IMR-90 (cell line): ENCODE results near the gene GNAT3. TPM values are rescaled to one million over a fixed set of nuclear protein-coding genes. Genes with fewer than 3 reads are reported as not detected.

Source experiments
- ATAC-seq: fragments of 200-7000 bp; cut with Tn5 transposase; 2 replicates; pipeline ENCODE4 v1.9.1; 2020; ENCODE audit warnings: low read depth, mild to moderate bottlenecking, moderate library complexity
- BruUV-seq: library from RNA; stranded (reverse); fragments of 400-500 nt; replicated peaks from 2 replicates; lab custom pipeline; 2021; lab: Mats Ljungman, UMichigan
- CTCF ChIA-PET: fragments of 300-600 bp; formaldehyde crosslinking; extraction: SDS; loops from one replicate; lab custom pipeline; 2021; ENCODE audit warnings: antibody characterized with exemption; lab: Yijun Ruan, JAX
- POLR2A ChIA-PET: fragments of 300-600 bp; sonication (Branson Sonifier 250); formaldehyde crosslinking; loops from one replicate; lab custom pipeline; 2022; ENCODE audit warnings: antibody characterized with exemption; ENCODE audit not compliant: unreplicated experiment; lab: Charles Lee
- DNase-seq: peaks from one replicate; pipeline ENCODE4 v3.0.0; 2013
- H2AFZ ChIP-seq: replicated peaks from 2 replicates; pipeline ENCODE3; 2013; ENCODE audit warnings: low read length, mild to moderate bottlenecking; ENCODE audit not compliant: poor library complexity
- H2AK5ac ChIP-seq: 2 replicates; pipeline ENCODE4 v1.6.1; 2013; ENCODE audit warnings: low read depth, low read length, inconsistent platforms
- H2AK9ac ChIP-seq: replicated peaks from 2 replicates; pipeline ENCODE3; 2013; ENCODE audit warnings: mild to moderate bottlenecking, low read depth, low read length, moderate library complexity; ENCODE audit not compliant: poor library complexity
- H2BK120ac ChIP-seq: 2 replicates; pipeline ENCODE4 v1.6.1; 2013; ENCODE audit warnings: low read depth, low read length, inconsistent platforms
- H2BK15ac ChIP-seq: 3 replicates; pipeline ENCODE4 v1.6.1; 2013; ENCODE audit warnings: low read depth, low read length, inconsistent platforms
- H2BK20ac ChIP-seq: 2 replicates; pipeline ENCODE4 v1.6.1; 2013; ENCODE audit warnings: low read depth, mild to moderate bottlenecking, inconsistent platforms, low read length, moderate library complexity
- H2BK5ac ChIP-seq: 2 replicates; pipeline ENCODE4 v1.6.1; 2013; ENCODE audit warnings: mild to moderate bottlenecking, low read depth, low read length, inconsistent platforms; ENCODE audit not compliant: poor library complexity, severe bottlenecking
- H3K14ac ChIP-seq: replicated peaks from 2 replicates; pipeline ENCODE4 v1.6.1; 2013; ENCODE audit warnings: low read depth, low read length, inconsistent platforms
- H3K18ac ChIP-seq: 2 replicates; pipeline ENCODE4 v1.6.1; 2013; ENCODE audit warnings: low read depth, low read length, control low read depth
- H3K23ac ChIP-seq: 2 replicates; pipeline ENCODE4 v1.6.1; 2013; ENCODE audit warnings: low read depth, low read length, inconsistent platforms
- H3K27ac ChIP-seq: 2 replicates; pipeline ENCODE4 v1.5.1; 2013; ENCODE audit warnings: mild to moderate bottlenecking, control low read depth, low read length; ENCODE audit not compliant: insufficient read depth
- H3K27me3 ChIP-seq: 2 replicates; pipeline ENCODE4 v1.6.1; 2013; ENCODE audit warnings: low read length; ENCODE audit not compliant: control insufficient read depth, insufficient read depth
- H3K36me3 ChIP-seq: 2 replicates; pipeline ENCODE4 v1.6.1; 2013; ENCODE audit warnings: low read length, mixed read lengths; ENCODE audit not compliant: control insufficient read depth, insufficient read depth
- H3K4ac ChIP-seq: 2 replicates; pipeline ENCODE4 v1.6.1; 2013; ENCODE audit warnings: low read depth, low read length, inconsistent platforms
- H3K4me1 ChIP-seq: 2 replicates; pipeline ENCODE4 v1.6.1; 2013; ENCODE audit warnings: low read length, mixed read lengths; ENCODE audit not compliant: control insufficient read depth, insufficient read depth
- H3K4me2 ChIP-seq: 2 replicates; pipeline ENCODE4 v1.6.1; 2013; ENCODE audit warnings: low read depth, mild to moderate bottlenecking, control low read depth, low read length, moderate library complexity
- H3K4me3 ChIP-seq: 2 replicates; pipeline ENCODE4 v1.5.1; 2013; ENCODE audit warnings: low read depth, mild to moderate bottlenecking, control low read depth, low read length, moderate library complexity; ENCODE audit not compliant: insufficient read depth
- H3K56ac ChIP-seq: 2 replicates; pipeline ENCODE4 v1.6.1; 2013; ENCODE audit warnings: low read length, inconsistent platforms; ENCODE audit not compliant: insufficient read depth; ENCODE audit errors: extremely low read depth
- H3K79me1 ChIP-seq, 2 experiments: 2 replicates each; pipeline ENCODE4 v1.6.1; 2013; ENCODE audit warnings: low read length in 2 of 2, inconsistent platforms in 1 of 2, low read depth in 1 of 2
- H3K9ac ChIP-seq: 2 replicates; pipeline ENCODE4 v1.6.1; 2013; ENCODE audit warnings: low read depth, low read length, control low read depth
- H3K9me1 ChIP-seq: 2 replicates; pipeline ENCODE4 v1.6.1; 2013; ENCODE audit warnings: low read length, inconsistent platforms; ENCODE audit not compliant: insufficient read depth
- H3K9me3 ChIP-seq: 2 replicates; pipeline ENCODE4 v1.6.1; 2013; ENCODE audit warnings: low read length; ENCODE audit not compliant: control insufficient read depth, insufficient read depth
- H4K20me1 ChIP-seq: 2 replicates; pipeline ENCODE4 v1.6.1; 2013; ENCODE audit warnings: low read length, inconsistent platforms; ENCODE audit not compliant: insufficient read depth
- H4K5ac ChIP-seq: 2 replicates; pipeline ENCODE4 v1.6.1; 2013; ENCODE audit warnings: mild to moderate bottlenecking, low read depth, low read length, control low read depth
- H4K8ac ChIP-seq, 2 experiments: 2 replicates each; pipeline ENCODE4 v1.6.1; 2013; ENCODE audit warnings: low read depth in 2 of 2, low read length in 2 of 2, control low read depth in 1 of 2, inconsistent platforms in 1 of 2
- H4K91ac ChIP-seq: 2 replicates; pipeline ENCODE4 v1.6.1; 2013; ENCODE audit warnings: low read depth, low read length, inconsistent platforms; ENCODE audit not compliant: insufficient read depth
- BHLHE40 ChIP-seq: fragments of 150-350 bp; IDR thresholded peaks from 2 replicates; pipeline ENCODE4 v1.6.1; 2016; ENCODE audit warnings: mild to moderate bottlenecking, low read depth, low read length
- CEBPB ChIP-seq: IDR thresholded peaks from 2 replicates; pipeline ENCODE4 v1.6.1; 2012; ENCODE audit warnings: low read depth, low read length, improper control_type of control experiment
- FOS ChIP-seq: fragments of 150-350 bp; IDR thresholded peaks from 2 replicates; pipeline ENCODE4 v1.6.1; 2016; ENCODE audit warnings: low read depth, low read length
- RCOR1 ChIP-seq: IDR thresholded peaks from 2 replicates; pipeline ENCODE4 v1.6.1; 2012; ENCODE audit warnings: mild to moderate bottlenecking, low read length, improper control_type of control experiment; ENCODE audit not compliant: insufficient replicate concordance
- RFX5 ChIP-seq: IDR thresholded peaks from 2 replicates; pipeline ENCODE4 v1.8.0; 2012; ENCODE audit warnings: low read depth, mild to moderate bottlenecking, low read length, moderate library complexity
- WGBS, 2 experiments: methylation state at CpG; one replicate each; pipeline versions ENCODE4 v1.1.5 to v1.1.7; 2013; ENCODE audit warnings: missing lambda C conversion rate in 2 of 2; ENCODE audit not compliant: insufficient read length in 1 of 2; ENCODE audit errors: extremely low coverage in 2 of 2; 5-methylcytosine and 5-hydroxymethylcytosine counted together
- dilution Hi-C: fragments of 300-500 bp; cut with HindIII; formaldehyde crosslinking; loops from one replicate; pipeline ENCODE4 v1.14.3; 2018; ENCODE audit warnings: low sequenced_read_pairs; ENCODE audit not compliant: unreplicated experiment
- in situ Hi-C: fragments of 300-500 bp; cut with MboI; formaldehyde crosslinking; loops from 3 replicates; pipeline ENCODE4 v1.14.3; 2019; ENCODE audit warnings: low sequenced_read_pairs, inconsistent platforms, mixed read lengths
- intact Hi-C: fragments of 100-400 bp; cut with micrococcal nuclease; formaldehyde crosslinking; loops from 2 replicates; pipeline ENCODE4 v1.10.0; 2022
- polyA plus RNA-seq, 3 experiments: library from polyadenylated mRNA; depleted of rRNA; stranded (reverse); fragments of >200 nt; gene quantifications; 2 replicates each; pipeline ENCODE4 v1.2.3, GENCODE V29; 2012; ENCODE audit warnings: low replicate concordance in 1 of 3
- total RNA-seq: library from RNA; depleted of rRNA; stranded (reverse); fragments of >200 nt; gene quantifications from 2 replicates; pipeline ENCODE4 v1.2.3, GENCODE V29; 2012
- TF ChIP-seq, protein P1 (sequence below): conservative IDR thresholded peaks from 2 replicates; pipeline ENCODE4 v1.5.1; 2012; ENCODE audit warnings: mild to moderate bottlenecking, low read depth, low read length, improper control_type of control experiment
- TF ChIP-seq, protein P2 (sequence below): fragments of 150-350 bp; IDR thresholded peaks from 2 replicates; pipeline ENCODE4 v1.6.1; 2017; ENCODE audit warnings: mild to moderate bottlenecking, antibody characterized with exemption, low read length, low read depth

Gene GNAT3
- total and polyA plus RNA-seq, 2 of the 4 experiments (the other 2 are of a cell fraction) = not detected

DNA sequence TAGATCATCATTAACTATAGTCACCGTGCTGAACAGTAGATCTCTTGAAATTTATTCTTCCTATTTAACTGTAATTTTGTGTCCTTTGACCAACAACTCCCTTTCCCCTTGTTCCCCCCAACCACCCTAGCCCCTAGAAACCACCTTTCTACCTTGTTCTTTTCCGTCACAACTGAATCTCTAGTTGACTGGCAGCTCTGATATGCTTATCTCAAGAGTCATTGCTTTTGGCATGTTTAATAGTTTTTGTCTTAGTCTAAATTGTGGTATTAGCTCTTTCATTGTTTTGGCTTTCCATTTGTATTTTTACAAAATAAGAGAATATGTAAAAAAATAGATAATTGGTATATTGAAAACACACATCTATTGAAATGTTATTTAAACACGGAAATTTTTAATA is 1.8 kb downstream of the GNAT3 start:
- Histone ChIP-seq H4K5ac (no peak overlapping the region), H4K8ac (no peak overlapping the region), H3K4me2 (no peak overlapping the region), H3K36me3 (no peaks in the 10 kb centered on the region), H3K9me3 (no peaks in the 10 kb centered on the region), H2AK9ac (no peak overlapping the region), H2AK5ac (0 out of 2 replicates have a peak overlapping the region, but pooled peaks have one; percentile 43), H4K20me1 (no peaks in the 10 kb centered on the region), H3K79me1 (no peaks in the 10 kb centered on the region), H3K27me3 (no peaks in the 10 kb centered on the region), H3K9me1 (no peaks in the 10 kb centered on the region), H3K27ac (no peak overlapping the region), H2BK5ac (no peak overlapping the region), H3K56ac (no peak overlapping the region), H2BK15ac (no peak overlapping the region), H2BK120ac (no peak overlapping the region), H3K14ac (no peak overlapping the region), H3K23ac (no peak overlapping the region), H3K9ac (no peak overlapping the region), H3K4me1 (no peaks in the 10 kb centered on the region), H3K4me3 (no peak overlapping the region), H2AFZ (no peak overlapping the region), H3K4ac (no peak overlapping the region), H2BK20ac (no peak overlapping the region), H3K18ac (no peak overlapping the region), H4K91ac (no peak overlapping the region)
- ChIA-PET POLR2A (no interaction called here), CTCF (no interaction called here)
- intact Hi-C loops (no loop called here), dilution Hi-C loops (no loop called here), in situ Hi-C loops (no loop called here)
- 83% methylated on average over 1 of the region's 3 CpGs; no CpG with 5 or more reads in 1 of the 2 experiments for WGBS, 2 experiments
- DNase-seq = no peak
- no peak for ATAC-seq
- TF ChIP-seq CEBPB = no peak
- no peak for TF ChIP-seq FOS
- no peak for TF ChIP-seq RFX5
- no peak for TF ChIP-seq BHLHE40
- TF ChIP-seq, protein P1, sequence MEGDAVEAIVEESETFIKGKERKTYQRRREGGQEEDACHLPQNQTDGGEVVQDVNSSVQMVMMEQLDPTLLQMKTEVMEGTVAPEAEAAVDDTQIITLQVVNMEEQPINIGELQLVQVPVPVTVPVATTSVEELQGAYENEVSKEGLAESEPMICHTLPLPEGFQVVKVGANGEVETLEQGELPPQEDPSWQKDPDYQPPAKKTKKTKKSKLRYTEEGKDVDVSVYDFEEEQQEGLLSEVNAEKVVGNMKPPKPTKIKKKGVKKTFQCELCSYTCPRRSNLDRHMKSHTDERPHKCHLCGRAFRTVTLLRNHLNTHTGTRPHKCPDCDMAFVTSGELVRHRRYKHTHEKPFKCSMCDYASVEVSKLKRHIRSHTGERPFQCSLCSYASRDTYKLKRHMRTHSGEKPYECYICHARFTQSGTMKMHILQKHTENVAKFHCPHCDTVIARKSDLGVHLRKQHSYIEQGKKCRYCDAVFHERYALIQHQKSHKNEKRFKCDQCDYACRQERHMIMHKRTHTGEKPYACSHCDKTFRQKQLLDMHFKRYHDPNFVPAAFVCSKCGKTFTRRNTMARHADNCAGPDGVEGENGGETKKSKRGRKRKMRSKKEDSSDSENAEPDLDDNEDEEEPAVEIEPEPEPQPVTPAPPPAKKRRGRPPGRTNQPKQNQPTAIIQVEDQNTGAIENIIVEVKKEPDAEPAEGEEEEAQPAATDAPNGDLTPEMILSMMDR = no peak
- TF ChIP-seq, protein P2, sequence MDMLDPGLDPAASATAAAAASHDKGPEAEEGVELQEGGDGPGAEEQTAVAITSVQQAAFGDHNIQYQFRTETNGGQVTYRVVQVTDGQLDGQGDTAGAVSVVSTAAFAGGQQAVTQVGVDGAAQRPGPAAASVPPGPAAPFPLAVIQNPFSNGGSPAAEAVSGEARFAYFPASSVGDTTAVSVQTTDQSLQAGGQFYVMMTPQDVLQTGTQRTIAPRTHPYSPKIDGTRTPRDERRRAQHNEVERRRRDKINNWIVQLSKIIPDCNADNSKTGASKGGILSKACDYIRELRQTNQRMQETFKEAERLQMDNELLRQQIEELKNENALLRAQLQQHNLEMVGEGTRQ = no peak
- TF ChIP-seq RCOR1 = no peak
- BruUV-seq = no TSS peak
